ENCODE data around the gene HIBADH. TPM values are rescaled to one million over a fixed set of nuclear protein-coding genes. Genes with fewer than 3 reads are reported as not detected.

HIBADH gene
- total and polyA plus RNA-seq, 2 of the 4 experiments (the other 2 are of a cell fraction): 36.6 to 52.5 TPM

DNA sequence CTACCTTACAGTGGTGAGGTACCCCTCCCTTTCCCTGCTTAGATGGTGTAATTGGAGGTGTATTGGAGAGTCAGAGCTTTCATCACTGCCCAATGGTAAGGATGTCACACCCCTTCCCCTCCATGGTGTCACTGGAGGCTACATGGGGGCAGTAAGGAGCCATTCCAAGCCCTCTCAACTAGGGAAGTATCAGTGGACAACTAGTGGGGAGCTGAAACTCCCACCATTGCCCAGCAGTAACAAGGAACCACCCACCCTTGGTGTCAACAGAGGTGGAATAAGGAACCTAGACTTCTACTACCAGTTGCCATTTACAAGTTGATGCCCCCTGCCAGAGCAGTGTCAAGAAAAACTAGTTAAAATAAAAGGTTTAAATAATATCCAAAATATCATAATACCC is 2.8 kb upstream of the HIBADH start:
- Histone ChIP-seq H3K9me3 (ENCODE audit: control insufficient read depth, insufficient read depth, low read length) (no peaks in the 10 kb centered on the region), H2AK9ac (replicated peaks; ENCODE audit: low read depth, low read length, poor library complexity) (no peak overlapping the region), H2BK120ac (ENCODE audit: low read depth, low read length) (no peak overlapping the region), H3K9ac (ENCODE audit: low read depth, low read length) (no peak overlapping the region), H4K8ac (ENCODE audit: low read depth in 2 of 2, low read length in 2 of 2) (no peak overlapping the region), H3K27me3 (ENCODE audit: control insufficient read depth, insufficient read depth, low read length) (no peaks in the 10 kb centered on the region), H2BK20ac (ENCODE audit: low read depth, low read length) (no peak overlapping the region), H3K14ac (replicated peaks; ENCODE audit: low read depth, low read length) (no peak overlapping the region), H4K5ac (ENCODE audit: low read depth, low read length) (no peak overlapping the region), H3K4me2 (ENCODE audit: low read depth, low read length) (no peak overlapping the region), H4K20me1 (ENCODE audit: insufficient read depth, low read length) (no peaks in the 10 kb centered on the region), H3K27ac (ENCODE audit: insufficient read depth, low read length) (no peak overlapping the region), H2AK5ac (ENCODE audit: low read depth, low read length) (no peak overlapping the region), H3K4me1 (ENCODE audit: control insufficient read depth, insufficient read depth, low read length) (no peaks in the 10 kb centered on the region), H2BK5ac (ENCODE audit: low read depth, low read length, poor library complexity, severe bottlenecking) (no peak overlapping the region), H3K79me1 (ENCODE audit: low read depth in 1 of 2, low read length in 2 of 2) (peaks cover 14 to 17% of the 10 kb centered on the region in 2 experiments), H3K23ac (ENCODE audit: low read depth, low read length) (no peak overlapping the region), H3K9me1 (ENCODE audit: insufficient read depth, low read length) (0 out of 2 replicates have a peak, but pooled peaks cover 3% of the 10 kb centered on the region), H2AFZ (replicated peaks; ENCODE audit: low read length, poor library complexity) (no peak overlapping the region), H3K4ac (ENCODE audit: low read depth, low read length) (no peak overlapping the region), H3K18ac (ENCODE audit: low read depth, low read length) (no peak overlapping the region), H4K91ac (ENCODE audit: insufficient read depth, low read depth, low read length) (no peak overlapping the region), H3K36me3 (ENCODE audit: control insufficient read depth, insufficient read depth, low read length) (no peaks in the 10 kb centered on the region), H2BK15ac (ENCODE audit: low read depth, low read length) (no peak overlapping the region), H3K4me3 (ENCODE audit: insufficient read depth, low read depth, low read length) (no peak overlapping the region), H3K56ac (ENCODE audit: extremely low read depth, insufficient read depth, low read length) (no peak overlapping the region)
- DNase-seq: no peak
- intact Hi-C loops (cut with micrococcal nuclease) (no loop called here), dilution Hi-C loops (cut with HindIII; ENCODE audit: low sequenced_read_pairs, unreplicated experiment) (no loop called here), in situ Hi-C loops (cut with MboI; ENCODE audit: low sequenced_read_pairs) (no loop called here)
- ChIA-PET POLR2A (ENCODE audit: unreplicated experiment) (no interaction called here), CTCF (no interaction called here)
- no TSS peak for BruUV-seq (replicated peaks)
- TF ChIP-seq MAZ (IDR thresholded peaks at IDR 0.05; ENCODE audit: borderline replicate concordance, low read depth, low read length) (no peak), CHD1 (IDR thresholded peaks at IDR 0.05; ENCODE audit: low read depth, low read length) (no peak), NFE2L2 (IDR thresholded peaks at IDR 0.05; ENCODE audit: low read depth, low read length) (no peak), SMC3 (IDR thresholded peaks at IDR 0.05; ENCODE audit: low read depth, low read length) (no peak), RFX5 (IDR thresholded peaks at IDR 0.05; ENCODE audit: low read depth, low read length) (no peak), CEBPB (IDR thresholded peaks at IDR 0.05; ENCODE audit: low read depth, low read length) (no peak), POLR2A (IDR thresholded peaks at IDR 0.05; ENCODE audit: low read depth, low read length) (no peak), BHLHE40 (IDR thresholded peaks at IDR 0.05; ENCODE audit: low read depth, low read length) (no peak), FOS (IDR thresholded peaks at IDR 0.05; ENCODE audit: low read depth, low read length) (no peak), RAD21 (IDR thresholded peaks at IDR 0.05; ENCODE audit: low read length) (no peak), MXI1 (IDR thresholded peaks at IDR 0.05; ENCODE audit: borderline replicate concordance, low read depth, low read length) (no peak)
- TF ChIP-seq, protein P1, sequence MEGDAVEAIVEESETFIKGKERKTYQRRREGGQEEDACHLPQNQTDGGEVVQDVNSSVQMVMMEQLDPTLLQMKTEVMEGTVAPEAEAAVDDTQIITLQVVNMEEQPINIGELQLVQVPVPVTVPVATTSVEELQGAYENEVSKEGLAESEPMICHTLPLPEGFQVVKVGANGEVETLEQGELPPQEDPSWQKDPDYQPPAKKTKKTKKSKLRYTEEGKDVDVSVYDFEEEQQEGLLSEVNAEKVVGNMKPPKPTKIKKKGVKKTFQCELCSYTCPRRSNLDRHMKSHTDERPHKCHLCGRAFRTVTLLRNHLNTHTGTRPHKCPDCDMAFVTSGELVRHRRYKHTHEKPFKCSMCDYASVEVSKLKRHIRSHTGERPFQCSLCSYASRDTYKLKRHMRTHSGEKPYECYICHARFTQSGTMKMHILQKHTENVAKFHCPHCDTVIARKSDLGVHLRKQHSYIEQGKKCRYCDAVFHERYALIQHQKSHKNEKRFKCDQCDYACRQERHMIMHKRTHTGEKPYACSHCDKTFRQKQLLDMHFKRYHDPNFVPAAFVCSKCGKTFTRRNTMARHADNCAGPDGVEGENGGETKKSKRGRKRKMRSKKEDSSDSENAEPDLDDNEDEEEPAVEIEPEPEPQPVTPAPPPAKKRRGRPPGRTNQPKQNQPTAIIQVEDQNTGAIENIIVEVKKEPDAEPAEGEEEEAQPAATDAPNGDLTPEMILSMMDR (conservative IDR thresholded peaks at IDR 0.05; ENCODE audit: low read depth, low read length): no peak
- TF ChIP-seq, protein P2, sequence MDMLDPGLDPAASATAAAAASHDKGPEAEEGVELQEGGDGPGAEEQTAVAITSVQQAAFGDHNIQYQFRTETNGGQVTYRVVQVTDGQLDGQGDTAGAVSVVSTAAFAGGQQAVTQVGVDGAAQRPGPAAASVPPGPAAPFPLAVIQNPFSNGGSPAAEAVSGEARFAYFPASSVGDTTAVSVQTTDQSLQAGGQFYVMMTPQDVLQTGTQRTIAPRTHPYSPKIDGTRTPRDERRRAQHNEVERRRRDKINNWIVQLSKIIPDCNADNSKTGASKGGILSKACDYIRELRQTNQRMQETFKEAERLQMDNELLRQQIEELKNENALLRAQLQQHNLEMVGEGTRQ (IDR thresholded peaks at IDR 0.05; ENCODE audit: low read depth, low read length): no peak
- TF ChIP-seq, protein P3, sequence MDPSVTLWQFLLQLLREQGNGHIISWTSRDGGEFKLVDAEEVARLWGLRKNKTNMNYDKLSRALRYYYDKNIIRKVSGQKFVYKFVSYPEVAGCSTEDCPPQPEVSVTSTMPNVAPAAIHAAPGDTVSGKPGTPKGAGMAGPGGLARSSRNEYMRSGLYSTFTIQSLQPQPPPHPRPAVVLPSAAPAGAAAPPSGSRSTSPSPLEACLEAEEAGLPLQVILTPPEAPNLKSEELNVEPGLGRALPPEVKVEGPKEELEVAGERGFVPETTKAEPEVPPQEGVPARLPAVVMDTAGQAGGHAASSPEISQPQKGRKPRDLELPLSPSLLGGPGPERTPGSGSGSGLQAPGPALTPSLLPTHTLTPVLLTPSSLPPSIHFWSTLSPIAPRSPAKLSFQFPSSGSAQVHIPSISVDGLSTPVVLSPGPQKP (IDR thresholded peaks at IDR 0.05; ENCODE audit: borderline replicate concordance, low read depth, low read length): no peak
- ATAC-seq (ENCODE audit: low read depth): no peak

All from IMR-90 (cell line).